Measurements from ENCODE around the gene COMMD9. TPM values are rescaled to one million over a fixed set of nuclear protein-coding genes. Genes with fewer than 3 reads are reported as not detected.

The COMMD9 gene
- total RNA-seq, 4 donors from 2014 or later = 36.9 to 58.0 (median 47.8) TPM

- no peak overlapping the region for H3K27ac ChIP-seq
- DNase-seq (ENCODE audit: low spot score in 2 of 2) = no peak
- 69 to 76% methylated on average over 14 of the region's 14 CpGs for WGBS, 2 donors
Observed at GRCh38 chr11:36222831-36223635, 66.2 kb downstream of the COMMD9 start.

More at GRCh38 chr11:36222831-36223635, 66.2 kb downstream of the COMMD9 start:
- Histone ChIP-seq H3K4me1 (no peaks in the 10 kb centered on the region), H3K27me3 (no peaks in the 10 kb centered on the region), H3K4me3 (no peak overlapping the region), H3K36me3 (peaks cover 0 to 29% (median 0%) of the 10 kb centered on the region in 3 donors), H3K9me3 (peaks cover 0 to 27% (median 3%) of the 10 kb centered on the region in 4 donors)
- TF ChIP-seq EP300 (IDR thresholded peaks at IDR 0.05) (no peak), CTCF (IDR thresholded peaks at IDR 0.05) (no peak), POLR2A (IDR thresholded peaks at IDR 0.05) (no peak)

Other genes starting within 250 kb of the COMMD9 start
- 10 to 100 TPM in 2 of 4 donors, 1 to 10 TPM in 2; 8.8 to 29.7 (median 9.4) TPM for gene PRR5L, start 6.9 kb upstream of the COMMD9 start, total RNA-seq
- 10 to 100 TPM in 3 of 4 donors, 1 to 10 TPM in 1; 9.9 to 17.7 (median 13.8) TPM for gene TRAF6, start 220.8 kb upstream of the COMMD9 start, total RNA-seq